ENCODE results near the gene AP5Z1.

AP5Z1 gene

GRCh38 chr7:4824120-4824775, 48.8 kb downstream of the AP5Z1 start:
- DNase-seq = no peak

- no peak for DNase-seq
These were observed 49.7 kb downstream of the AP5Z1 start for GRCh38 chr7:4825081-4825480.

GRCh38 chr7:4828720-4829383, 53.4 kb downstream of the AP5Z1 start:
- no peak for DNase-seq

- no peak for DNase-seq
These were observed 54.8 kb downstream of the AP5Z1 start for GRCh38 chr7:4830176-4830575.

GRCh38 chr7:4831723-4832495, 56.5 kb downstream of the AP5Z1 start:
- DNase-seq = no peak

- no peak for DNase-seq
These were observed 57.3 kb downstream of the AP5Z1 start for GRCh38 chr7:4832711-4833110.

GRCh38 chr7:4833176-4833575, 57.8 kb downstream of the AP5Z1 start:
- DNase-seq = no peak

- DNase-seq = no peak
These were observed 58.5 kb downstream of the AP5Z1 start for GRCh38 chr7:4833691-4834600.

- no peak for DNase-seq
These were observed 59.4 kb downstream of the AP5Z1 start for GRCh38 chr7:4834601-4835397.

- no peak for DNase-seq
These were observed 60.2 kb downstream of the AP5Z1 start for GRCh38 chr7:4835398-4836205.

GRCh38 chr7:4836206-4836661, 60.8 kb downstream of the AP5Z1 start:
- no peak for DNase-seq

GRCh38 chr7:4837041-4837802, 61.8 kb downstream of the AP5Z1 start:
- DNase-seq = no peak

- DNase-seq = no peak
These were observed 62.6 kb downstream of the AP5Z1 start for GRCh38 chr7:4837803-4838625.

- DNase-seq = no peak
These were observed 63.4 kb downstream of the AP5Z1 start for GRCh38 chr7:4838626-4839334.

- DNase-seq = no peak
These were observed 64.7 kb downstream of the AP5Z1 start for GRCh38 chr7:4840079-4840501.
